Renal cortex interstitium (tissue), 11 donors: ENCODE measurements around the gene MAP6D1. TPM values are rescaled to one million over a fixed set of nuclear protein-coding genes. Genes with fewer than 3 reads are reported as not detected.
"Not testable (repeated sequence)": the region's sequence is repeated elsewhere in the genome, so short reads cannot be mapped to it uniquely, and the experiment has no call there.

Source experiments
- DNase-seq, 11 donors: peaks; one replicate each; pipeline ENCODE4 v3.0.0-alpha.2; 2013; ENCODE audit warnings: low read depth in 9 of 11, low spot score in 4 of 11; ENCODE audit errors: extremely low read depth in 1 of 11
- polyA plus RNA-seq, 3 donors: library from polyadenylated mRNA; unstranded; fragments of 120-200 nt; gene quantifications; one replicate each; pipeline ENCODE4 v1.2.1, GENCODE V29; 2013; ENCODE audit not compliant: insufficient read length in 3 of 3

MAP6D1 gene
- polyA plus RNA-seq, 3 donors: 0.86 to 1.9 (median 1.3) TPM

DNA sequence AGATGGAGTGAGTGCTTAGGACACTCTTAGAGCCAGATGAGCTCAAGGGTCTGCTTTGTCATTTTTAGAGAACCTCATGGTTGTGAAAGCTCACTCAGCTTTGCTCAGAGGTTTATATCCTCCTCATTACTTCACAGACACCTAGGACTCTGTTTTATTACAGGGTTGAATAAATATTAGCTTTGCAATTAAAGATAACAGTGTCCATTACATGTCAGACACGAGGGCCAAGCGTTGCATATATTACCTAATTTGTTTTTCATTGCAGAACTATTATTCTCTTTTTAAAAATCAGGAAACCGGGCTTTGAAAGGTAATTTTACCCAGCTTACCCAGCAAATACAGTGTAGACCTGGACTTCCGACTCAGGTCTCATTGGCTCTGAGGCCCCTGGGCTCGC is 16.1 kb downstream of the MAP6D1 start:
- DNase-seq: no peak

DNA sequence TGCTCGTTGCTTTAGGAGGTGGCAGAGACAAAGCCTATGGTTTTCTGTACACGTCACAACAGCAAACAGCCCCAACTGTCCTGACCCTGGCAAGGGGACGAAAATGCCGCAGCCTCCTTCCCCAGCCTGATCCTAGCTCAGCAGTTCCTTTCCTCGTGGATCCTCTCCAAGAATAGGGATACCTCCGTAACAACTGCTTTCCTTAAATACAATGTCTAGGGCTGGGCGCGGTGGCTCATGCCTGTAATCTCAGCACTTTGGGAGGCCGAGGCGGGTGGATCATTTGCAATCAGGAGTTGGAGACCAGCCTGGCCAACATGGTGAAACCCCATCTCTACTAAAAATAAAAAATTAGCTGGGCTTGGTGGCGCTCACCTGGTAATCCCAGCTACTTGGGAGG is 17.0 kb downstream of the MAP6D1 start:
- DNase-seq: no peak

DNA sequence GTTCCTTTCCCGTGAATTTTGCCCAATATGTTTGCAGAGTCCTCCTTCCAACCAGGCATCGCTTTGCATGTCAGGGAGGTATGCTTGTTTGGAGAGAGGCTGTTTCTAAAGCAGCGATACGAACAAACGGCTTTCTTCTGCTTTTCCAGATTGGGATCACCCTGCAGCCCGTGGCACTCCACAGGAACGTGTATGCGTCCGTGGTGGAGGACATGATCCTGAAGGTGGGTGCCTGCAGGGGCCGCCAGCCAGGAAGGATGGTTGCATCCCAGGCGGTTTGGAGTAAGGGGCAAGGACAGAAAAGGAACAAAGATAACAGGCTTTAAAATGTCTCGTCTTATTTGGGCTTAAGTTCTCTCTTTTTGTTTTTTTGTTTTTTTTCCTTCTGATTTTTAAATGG is 17.5 kb downstream of the MAP6D1 start:
- no peak for DNase-seq

DNA sequence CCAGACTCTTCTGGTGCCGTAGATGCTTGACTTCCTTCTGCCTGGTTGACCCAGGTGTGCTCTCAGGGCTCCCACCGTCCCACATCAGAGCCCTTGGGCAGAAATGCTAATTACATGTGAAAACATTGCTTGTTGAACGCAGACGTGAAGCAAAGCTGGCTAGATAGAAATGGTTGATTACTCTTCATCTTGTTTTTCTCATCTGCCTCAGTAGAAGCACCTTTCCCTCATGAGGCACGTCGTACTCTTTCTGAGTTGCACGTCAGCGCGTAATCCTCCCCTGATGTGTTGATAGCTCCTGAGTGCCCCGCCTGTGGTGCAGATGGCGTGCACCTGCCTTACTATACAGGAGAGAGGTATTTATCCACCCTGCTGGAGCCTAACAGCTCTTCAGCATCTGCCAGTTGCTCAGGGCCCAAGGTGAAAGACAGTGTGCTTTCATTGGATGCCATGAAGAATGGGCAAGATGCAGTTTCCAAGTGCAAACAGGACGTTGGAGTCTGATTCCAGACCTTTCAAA is 18.1 kb downstream of the MAP6D1 start:
- no peak for DNase-seq

DNA sequence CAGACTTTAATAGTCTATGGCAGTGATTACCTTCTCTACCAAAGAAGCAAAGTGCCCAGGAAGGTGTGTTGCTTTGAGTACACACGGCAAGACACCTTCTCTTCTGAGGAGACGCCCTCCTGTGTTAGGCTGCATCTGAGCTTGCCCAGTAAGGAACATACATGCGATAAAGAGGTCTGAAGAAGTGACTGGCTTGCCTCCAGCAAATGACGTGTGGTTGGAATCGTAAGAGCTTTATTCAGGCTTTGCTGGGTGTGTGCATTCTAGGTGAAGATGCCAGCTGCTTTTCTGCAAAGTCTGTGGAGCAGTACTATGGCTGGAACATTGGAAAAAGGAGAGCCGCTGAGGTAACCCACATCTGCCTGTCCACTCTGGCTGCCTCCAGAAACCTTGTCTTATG is 22.4 kb downstream of the MAP6D1 start:
- DNase-seq: no peak

DNA sequence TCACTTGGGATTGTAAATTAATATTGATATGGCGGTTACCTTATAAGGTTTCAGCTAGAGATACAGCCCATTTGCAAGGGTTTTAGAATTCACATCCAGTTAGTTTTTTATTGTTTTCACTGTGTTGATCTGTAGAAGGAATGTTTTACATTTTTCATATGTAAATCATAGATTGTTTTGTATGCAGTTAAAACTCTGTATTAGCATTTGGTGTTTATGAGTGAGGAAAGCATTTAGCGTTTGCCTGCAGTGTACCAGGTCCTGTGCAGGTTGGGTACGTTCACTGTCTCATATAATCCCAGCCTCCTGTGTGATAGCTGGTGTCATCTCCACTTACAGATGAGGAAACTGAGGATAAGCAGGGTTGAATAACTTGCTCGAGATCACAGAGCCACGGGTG is 23.8 kb downstream of the MAP6D1 start:
- no peak for DNase-seq

DNA sequence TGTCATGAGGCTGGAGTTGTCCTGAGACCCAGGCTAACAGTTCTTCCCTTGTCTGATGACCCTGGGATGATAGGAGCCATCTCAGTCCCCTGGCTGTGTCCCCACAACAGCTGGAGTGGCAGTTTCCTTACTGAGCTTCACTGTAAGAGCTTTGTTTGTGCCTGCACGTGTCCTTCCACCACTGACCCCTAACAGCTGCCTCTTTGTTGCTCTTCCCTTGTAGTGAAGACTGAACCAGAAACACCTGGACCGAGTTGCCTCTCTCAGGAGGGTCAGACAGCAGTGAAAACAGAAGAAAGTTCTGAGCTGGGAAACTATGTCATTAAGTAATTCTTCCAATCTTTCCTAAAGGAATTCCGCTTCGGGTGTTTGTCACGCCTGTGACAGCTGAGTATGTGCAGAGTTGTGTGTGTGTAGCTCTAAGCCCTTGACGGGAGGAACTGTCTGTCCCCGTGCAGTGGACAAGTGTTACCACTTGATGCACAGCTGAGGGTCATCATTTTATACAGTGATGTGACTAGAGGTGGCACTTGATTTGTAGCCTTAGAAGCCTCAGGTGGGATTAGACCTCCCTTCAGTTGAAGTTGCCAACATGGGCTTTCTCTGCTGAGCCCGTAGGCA is 25.0 kb downstream of the MAP6D1 start:
- DNase-seq: no peak

DNA sequence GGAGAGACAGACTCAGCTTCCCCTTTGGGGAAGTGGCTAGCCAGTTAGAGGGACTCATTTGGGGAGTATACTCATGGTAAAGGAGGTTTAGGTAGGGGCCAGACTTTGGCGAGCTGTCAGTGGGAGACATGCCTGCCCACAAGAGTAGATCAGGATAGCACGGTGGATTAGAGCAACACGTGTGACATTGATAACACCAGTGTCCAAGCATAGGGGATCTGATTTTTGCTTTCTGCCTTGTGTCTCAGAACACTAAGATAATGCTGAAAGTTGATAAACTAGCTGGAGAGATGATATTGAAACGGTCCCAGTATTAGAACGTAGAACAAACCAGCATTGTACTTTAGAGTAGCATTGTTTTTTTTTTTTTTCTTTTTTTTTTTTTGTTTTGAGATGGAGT is 25.9 kb downstream of the MAP6D1 start:
- no peak for DNase-seq

DNA sequence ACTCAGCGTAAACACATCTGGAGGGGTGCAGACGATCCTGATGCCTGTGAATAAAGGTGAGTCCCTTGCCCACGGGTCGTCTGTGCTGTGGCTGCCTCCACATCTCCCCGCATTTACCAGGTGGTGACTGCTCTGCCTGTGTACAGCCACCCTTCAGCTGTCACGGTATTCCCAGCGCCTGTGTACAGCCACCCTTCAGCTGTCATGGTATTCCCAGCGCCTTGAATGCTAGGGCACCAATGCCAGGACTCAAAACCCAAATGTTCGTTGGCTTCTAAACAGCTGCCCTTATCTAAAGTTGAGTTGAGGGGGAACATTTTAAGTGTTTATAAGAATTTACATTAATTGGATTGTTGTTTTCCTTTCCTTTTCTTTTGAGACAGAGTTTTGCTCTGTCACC is 27.4 kb downstream of the MAP6D1 start:
- DNase-seq: no peak

DNA sequence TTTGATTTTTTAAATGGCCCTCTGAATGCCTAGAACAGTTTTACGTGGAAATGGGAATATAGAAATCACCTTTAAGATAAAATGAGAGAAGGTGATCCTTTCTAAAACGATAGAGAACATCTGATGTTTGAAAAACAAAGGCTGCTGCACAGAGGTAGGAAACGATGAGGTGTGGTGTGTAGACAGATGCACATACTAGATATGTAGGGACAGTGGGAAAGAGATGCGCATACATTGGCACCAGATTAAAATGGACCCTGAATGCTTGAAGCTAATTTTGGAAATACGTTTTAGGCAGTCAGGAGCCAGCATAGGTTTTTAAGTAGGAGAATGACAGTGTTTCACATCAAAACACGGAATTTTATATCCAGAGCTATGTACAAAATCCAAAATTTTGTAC is 29.0 kb downstream of the MAP6D1 start:
- no peak for DNase-seq

DNA sequence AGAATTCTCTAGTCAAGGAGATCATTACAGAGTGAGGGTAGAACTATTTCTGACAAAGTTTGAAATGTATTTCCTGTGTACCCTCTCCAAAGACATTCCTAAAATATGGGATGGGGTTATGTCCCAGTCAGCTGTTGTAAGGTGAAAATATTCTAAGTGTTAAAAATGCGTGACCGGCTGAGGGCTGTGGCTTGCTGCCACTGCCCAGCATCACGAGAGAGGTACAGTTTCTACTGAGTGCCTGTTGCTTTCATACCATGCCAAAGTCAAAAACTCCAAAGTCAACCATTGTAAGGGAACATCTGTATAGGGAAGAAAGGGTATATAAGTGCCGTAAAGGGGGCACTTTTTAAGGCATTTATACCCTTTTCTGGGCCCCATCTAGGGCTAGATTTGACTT is 30.9 kb downstream of the MAP6D1 start:
- DNase-seq: no peak

DNA sequence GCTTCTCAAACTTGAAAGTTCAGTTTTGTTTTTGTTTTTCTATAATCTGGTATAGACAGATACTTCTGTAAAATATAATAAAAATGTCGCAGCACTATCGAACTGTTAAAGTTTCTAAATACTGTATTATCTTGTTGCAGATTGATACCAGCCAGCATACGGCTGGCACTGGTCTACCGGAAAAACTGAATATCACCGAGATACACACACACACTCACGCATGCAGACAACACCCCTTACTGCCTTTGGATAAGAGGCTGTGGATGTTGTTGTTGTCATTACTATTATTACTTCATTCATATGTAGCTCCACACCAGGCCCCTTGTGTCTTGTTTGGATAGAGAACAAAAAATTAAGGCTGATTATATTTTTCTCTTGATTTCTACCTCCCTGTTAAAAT is 32.4 kb downstream of the MAP6D1 start:
- DNase-seq: no peak

DNA sequence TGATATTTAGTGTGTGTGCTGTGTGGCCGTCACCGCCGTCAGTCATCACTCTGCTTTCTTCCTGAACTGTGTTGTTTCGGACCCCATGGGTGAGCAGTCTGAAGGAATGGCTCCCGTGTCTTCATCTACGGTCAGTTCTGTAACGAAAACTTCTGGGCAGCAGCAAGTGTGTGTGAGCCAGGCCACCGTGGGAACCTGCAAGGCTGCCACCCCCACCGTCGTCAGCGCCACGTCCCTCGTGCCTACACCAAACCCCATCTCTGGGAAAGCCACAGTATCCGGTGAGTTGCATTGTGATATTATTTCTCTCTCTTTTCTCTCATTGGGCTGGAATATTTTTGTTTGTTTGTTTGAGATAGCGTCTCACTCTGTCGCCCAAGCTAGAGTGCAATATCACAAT is 34.7 kb downstream of the MAP6D1 start:
- DNase-seq: no peak

DNA sequence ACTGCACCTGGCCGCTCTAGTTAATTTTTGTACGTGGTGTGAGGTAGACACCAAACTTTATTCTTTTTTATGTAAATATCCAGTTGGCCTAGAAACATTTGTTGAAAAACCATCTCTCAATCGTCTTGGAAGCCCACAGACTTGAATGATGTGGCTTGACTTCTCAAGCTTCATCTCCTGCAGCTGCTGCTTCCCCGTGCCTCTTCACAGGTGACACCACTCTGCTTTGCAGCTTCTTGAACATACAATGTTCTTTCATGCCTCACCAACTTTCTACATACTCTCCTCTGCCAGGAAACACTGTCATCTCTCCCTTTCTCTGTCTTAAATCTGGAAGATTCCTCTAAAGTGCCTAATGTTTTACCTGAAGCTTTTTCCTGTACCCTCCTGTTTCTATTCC is 35.6 kb downstream of the MAP6D1 start:
- DNase-seq: no peak

DNA sequence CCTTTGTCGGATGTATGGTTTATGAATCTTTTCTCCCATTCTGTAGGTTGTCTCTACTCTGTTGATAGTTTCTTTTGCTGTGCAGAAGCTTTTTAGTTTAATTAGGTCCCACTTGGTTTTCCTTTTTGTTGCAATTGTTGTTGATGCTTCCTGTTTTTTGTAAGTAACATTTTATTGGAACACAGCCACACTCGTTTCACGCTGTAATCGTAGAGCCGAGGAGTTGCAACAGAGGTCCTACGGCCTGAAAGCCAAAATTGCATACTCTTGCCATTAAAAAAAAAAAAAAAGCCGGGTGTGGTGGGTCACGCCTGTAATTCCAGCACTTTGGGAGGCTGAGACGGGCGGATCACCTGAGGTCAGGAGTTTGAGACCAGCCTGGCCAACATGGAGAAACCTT is 40.9 kb downstream of the MAP6D1 start:
- not testable (repeated sequence) for DNase-seq

DNA sequence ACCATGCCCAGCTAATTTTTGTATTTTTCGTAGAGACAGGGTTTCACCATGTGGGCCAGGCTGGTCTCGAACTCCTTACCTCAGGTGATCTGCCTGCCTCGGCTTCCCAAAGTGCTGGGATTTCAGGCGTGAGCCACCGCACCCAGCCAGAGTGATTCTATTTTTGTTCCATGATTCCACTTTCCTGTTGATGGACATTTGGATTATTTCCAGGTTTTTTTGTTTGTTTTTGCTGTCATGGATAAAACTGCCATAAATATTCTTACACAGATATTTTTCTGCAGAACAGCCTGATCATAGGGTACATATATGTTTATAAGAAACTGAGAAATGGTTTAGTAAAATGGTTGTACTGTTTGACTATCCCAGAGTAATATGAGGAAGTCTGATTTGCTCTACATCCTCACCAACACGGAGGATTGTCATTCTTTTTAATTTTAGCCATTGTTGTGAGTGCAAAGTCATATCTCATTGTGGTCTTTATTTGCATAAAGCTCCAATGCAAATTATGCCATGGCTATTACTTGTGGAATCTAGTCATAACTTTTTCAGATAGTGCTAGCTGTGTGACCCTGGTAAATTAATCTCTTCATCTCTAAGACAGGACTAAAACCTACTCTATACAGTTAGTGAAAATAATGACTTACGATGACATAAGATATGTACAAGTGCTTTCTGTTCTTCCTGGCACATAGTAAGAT is 42.7 kb downstream of the MAP6D1 start:
- no peak for DNase-seq

DNA sequence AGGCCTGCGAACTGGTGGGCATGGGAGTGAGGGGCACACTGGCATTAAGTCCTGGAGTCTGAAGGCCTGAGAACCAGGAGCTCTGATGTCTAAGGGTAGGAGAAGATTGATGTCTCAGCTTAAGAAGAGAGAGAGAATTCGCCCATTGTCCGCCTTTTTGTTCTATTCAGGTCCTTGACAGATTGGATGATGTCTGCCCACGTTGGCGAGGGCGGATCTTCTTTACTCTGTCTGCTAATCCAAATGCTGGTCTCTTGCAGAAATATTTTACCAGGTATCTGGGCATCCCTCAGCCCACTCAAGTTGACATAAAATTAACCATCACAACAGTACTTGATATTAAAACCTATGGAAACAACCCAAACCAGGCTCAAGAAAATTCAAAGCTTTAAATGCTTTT is 44.1 kb downstream of the MAP6D1 start:
- DNase-seq: no peak

DNA sequence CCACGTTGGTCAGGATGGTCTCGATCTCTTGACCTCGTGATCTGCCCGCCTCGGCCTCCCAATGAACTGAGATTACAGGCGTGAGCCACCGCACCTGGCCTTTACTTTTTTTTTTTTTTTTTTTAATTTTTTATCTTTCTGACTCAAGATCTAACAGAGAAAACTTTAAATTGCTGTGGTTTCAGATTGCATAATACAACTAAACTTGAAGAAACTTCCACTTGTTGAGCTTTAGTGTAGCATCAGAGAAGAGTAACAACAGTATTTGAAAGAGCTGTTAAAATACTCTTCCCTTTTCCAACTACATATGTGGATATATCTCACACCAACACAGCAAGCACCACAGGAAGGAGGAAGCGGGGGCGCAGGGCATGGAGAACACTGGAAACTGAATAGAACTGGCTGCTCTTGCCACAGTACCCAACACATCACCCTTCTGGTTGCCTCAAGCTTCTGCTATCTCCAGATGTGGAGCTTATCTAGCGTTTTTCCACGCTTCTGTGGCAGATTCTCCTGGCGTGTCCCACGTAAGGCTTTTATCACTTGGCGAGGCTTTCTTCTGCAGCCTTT is 45.4 kb downstream of the MAP6D1 start:
- no peak for DNase-seq

DNA sequence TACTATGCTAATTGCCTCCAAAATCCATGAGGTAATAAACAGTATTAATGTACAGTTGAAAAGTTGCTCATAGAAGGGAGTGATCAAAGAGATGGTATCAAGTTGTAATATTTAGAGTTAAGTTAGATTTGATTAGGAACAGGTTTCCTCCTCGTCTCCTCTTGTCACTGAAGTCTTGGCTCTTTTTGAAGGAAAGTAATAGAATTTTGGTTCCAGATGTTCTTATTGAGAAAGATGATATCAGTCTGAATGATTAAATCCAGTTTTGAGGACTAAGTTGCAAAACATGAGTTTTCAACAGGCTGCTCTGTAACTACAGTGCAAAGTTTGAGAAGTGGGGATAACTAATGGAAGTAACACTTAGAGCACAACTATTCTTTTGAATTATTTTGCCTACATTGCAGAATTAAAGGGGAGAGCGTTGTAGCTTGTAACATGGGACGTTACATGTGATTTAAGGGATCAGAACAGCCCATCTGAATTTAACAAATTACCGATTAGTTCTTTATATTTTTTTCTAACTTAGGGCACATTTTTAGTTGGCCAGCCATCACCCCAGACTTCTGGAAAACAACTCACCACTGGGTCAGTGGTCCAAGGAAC is 48.3 kb downstream of the MAP6D1 start:
- no peak for DNase-seq

DNA sequence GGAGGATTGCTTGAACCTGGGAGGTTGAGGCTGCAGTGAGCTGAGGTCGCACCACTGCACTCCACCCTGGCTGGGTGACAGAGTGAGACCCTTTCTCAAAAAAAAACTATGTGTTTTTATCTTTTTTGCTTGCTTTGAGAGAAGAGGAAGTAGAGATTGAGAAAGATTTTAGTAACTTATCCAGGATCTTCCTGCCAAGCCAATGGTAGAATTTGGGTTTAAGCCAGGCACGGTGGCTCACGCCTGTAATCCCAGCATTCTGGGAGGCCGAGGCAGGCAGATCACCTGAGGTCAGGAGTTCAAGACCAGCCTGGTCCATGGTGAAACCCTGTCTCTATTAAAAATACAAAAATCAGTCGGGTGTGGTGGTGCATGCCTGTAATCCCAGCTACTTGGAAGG is 48.9 kb downstream of the MAP6D1 start:
- DNase-seq: not testable (repeated sequence)
